Gastrocnemius medialis (tissue), 4 donors: ENCODE results near the gene STARD7. TPM values are rescaled to one million over a fixed set of nuclear protein-coding genes. Genes with fewer than 3 reads are reported as not detected.

Experiments
- ATAC-seq, 2 donors: fragments of 150-250 bp; one replicate each; pipeline ENCODE4 v1.9.1; 2016
- DNase-seq, 2 donors: peaks; one replicate each; pipeline ENCODE4 v3.0.0-alpha.2; 2019
- H3K27ac ChIP-seq, 4 donors: fragments of 200-600 bp; sonication (generic); 1 replicate in 1 of 4; 2 replicates in 3 of 4; pipeline ENCODE4 v1.5.1; 2016 to 2018; ENCODE audit warnings: mild to moderate bottlenecking in 2 of 4, moderate library complexity in 1 of 4
- H3K27me3 ChIP-seq, 3 donors: fragments of 200-600 bp; sonication (generic) in 2 of 3; 1 replicate in 1 of 3; 2 replicates in 2 of 3; pipeline versions ENCODE4 v1.5.1 to v1.6.0; 2016 to 2019; ENCODE audit warnings: mild to moderate bottlenecking in 1 of 3, moderate library complexity in 1 of 3
- H3K36me3 ChIP-seq, 2 donors: fragments of 200-600 bp; sonication (generic) in 1 of 2; one replicate each; pipeline ENCODE4 v1.5.1; 2017 to 2018
- H3K4me1 ChIP-seq, 2 donors: fragments of 200-600 bp; sonication (generic) in 1 of 2; one replicate each; pipeline ENCODE4 v1.5.1; 2016 to 2017; ENCODE audit warnings: mild to moderate bottlenecking in 2 of 2
- H3K4me3 ChIP-seq, 4 donors: fragments of 200-600 bp; sonication (generic) in 3 of 4; 1 replicate in 1 of 4; 2 replicates in 3 of 4; pipeline ENCODE4 v1.5.1; 2016 to 2019; ENCODE audit warnings: mild to moderate bottlenecking in 2 of 4
- H3K9me3 ChIP-seq, 3 donors: fragments of 200-600 bp; sonication (generic) in 2 of 3; 1 replicate in 1 of 3; 2 replicates in 2 of 3; pipeline ENCODE4 v1.5.1; 2016 to 2019
- POLR2A ChIP-seq, 2 donors: fragments of 450-650 bp; IDR thresholded peaks; one replicate each; pipeline ENCODE4 v1.6.1; 2017; ENCODE audit warnings: antibody characterized with exemption in 2 of 2, mild to moderate bottlenecking in 2 of 2, moderate library complexity in 2 of 2
- in situ Hi-C, 4 donors: fragments of 200-750 bp; cut with MboI; loops; one replicate each; pipeline versions ENCODE4 v1.15.0 to v1.8.0; 2017; ENCODE audit warnings: low sequenced_read_pairs in 4 of 4
- intact Hi-C: fragments of 100-400 bp; cut with DNase I; formaldehyde crosslinking; loops from one replicate; pipeline ENCODE4 v1.15.1; 2023; ENCODE audit warnings: low total_unique reads
- total RNA-seq, 4 donors: library from RNA; depleted of rRNA; stranded (reverse); fragments of >200 nt; gene quantifications; one replicate each; pipeline versions ENCODE4 v1.1.0 to v1.2.3, GENCODE V29; 2016
- TF ChIP-seq, protein P1 (sequence below), 5 experiments: fragments of 450-650 bp in 3 of 5; fragments of 200-600 bp in 2 of 5; sonication (generic) in 2 of 5; IDR thresholded peaks in 4 of 5; conservative IDR thresholded peaks in 1 of 5; 1 replicate in 4 of 5; 2 replicates in 1 of 5; pipeline ENCODE4 v1.5.1; 2016 to 2019; ENCODE audit warnings: antibody characterized with exemption in 5 of 5, mild to moderate bottlenecking in 3 of 5, moderate library complexity in 3 of 5

STARD7 gene
- total RNA-seq, 4 donors from 2014 or later, result 237 to 512 (median 313) TPM

- Histone ChIP-seq H3K27me3 (no peaks in the 10 kb centered on the region), H3K9me3 (no peaks in the 10 kb centered on the region), H3K4me3 (no peak overlapping the region), H3K4me1 (peaks cover 0 to 7% of the 10 kb centered on the region in 2 donors), H3K27ac (no peak overlapping the region), H3K36me3 (no peaks in the 10 kb centered on the region)
- DNase-seq (no peak), ATAC-seq (no peak)
- intact Hi-C loops, result loop anchor here (10.0 kb wide), 2 partner anchors 146 to 176 kb away; partner anchors contain the start of gene ANKRD36C
- TF ChIP-seq POLR2A (IDR thresholded peaks at IDR 0.05), result no peak
- TF ChIP-seq, protein P1, sequence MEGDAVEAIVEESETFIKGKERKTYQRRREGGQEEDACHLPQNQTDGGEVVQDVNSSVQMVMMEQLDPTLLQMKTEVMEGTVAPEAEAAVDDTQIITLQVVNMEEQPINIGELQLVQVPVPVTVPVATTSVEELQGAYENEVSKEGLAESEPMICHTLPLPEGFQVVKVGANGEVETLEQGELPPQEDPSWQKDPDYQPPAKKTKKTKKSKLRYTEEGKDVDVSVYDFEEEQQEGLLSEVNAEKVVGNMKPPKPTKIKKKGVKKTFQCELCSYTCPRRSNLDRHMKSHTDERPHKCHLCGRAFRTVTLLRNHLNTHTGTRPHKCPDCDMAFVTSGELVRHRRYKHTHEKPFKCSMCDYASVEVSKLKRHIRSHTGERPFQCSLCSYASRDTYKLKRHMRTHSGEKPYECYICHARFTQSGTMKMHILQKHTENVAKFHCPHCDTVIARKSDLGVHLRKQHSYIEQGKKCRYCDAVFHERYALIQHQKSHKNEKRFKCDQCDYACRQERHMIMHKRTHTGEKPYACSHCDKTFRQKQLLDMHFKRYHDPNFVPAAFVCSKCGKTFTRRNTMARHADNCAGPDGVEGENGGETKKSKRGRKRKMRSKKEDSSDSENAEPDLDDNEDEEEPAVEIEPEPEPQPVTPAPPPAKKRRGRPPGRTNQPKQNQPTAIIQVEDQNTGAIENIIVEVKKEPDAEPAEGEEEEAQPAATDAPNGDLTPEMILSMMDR (IDR thresholded peaks at IDR 0.05 in 4 of 5, conservative IDR thresholded peaks at IDR 0.05 in 1 of 5), result no peak
- in situ Hi-C loops, result loop anchor here in 1 of 4 donors (10.0 kb wide), 1 partner anchor 146 kb away; no protein-coding TSS in a partner anchor
Observed at GRCh38 chr2:96170626-96171025, 38.0 kb downstream of the STARD7 start.

- in situ Hi-C loops, result loop anchor here in 1 of 4 donors (10.0 kb wide), 1 partner anchor 145 kb away; no protein-coding TSS in a partner anchor
- no peaks in the 10 kb centered on the region for H3K27me3 ChIP-seq
- H3K4me3 ChIP-seq, result no peak overlapping the region
- no peak for ATAC-seq
- intact Hi-C loops, result loop anchor here (10.0 kb wide), 2 partner anchors 145 to 175 kb away; partner anchors contain the start of gene ANKRD36C
- no peak for DNase-seq
- H3K4me1 ChIP-seq, result peaks cover 0 to 5% of the 10 kb centered on the region in 2 donors
- no peak for TF ChIP-seq POLR2A (IDR thresholded peaks at IDR 0.05)
- TF ChIP-seq, protein P1 (IDR thresholded peaks at IDR 0.05 in 4 of 5, conservative IDR thresholded peaks at IDR 0.05 in 1 of 5), result no peak
- no peaks in the 10 kb centered on the region for H3K9me3 ChIP-seq
- no peak overlapping the region for H3K27ac ChIP-seq
- H3K36me3 ChIP-seq, result no peaks in the 10 kb centered on the region
Observed at GRCh38 chr2:96169868-96170507, 38.6 kb downstream of the STARD7 start.

GRCh38 chr2:96167407-96168013, 41.1 kb downstream of the STARD7 start:
- H3K4me3 ChIP-seq, result no peak overlapping the region
- ATAC-seq (no peak), DNase-seq (no peak)
- intact Hi-C loops, result no loop called here
- TF ChIP-seq POLR2A (IDR thresholded peaks at IDR 0.05), result no peak
- TF ChIP-seq, protein P1 (IDR thresholded peaks at IDR 0.05 in 4 of 5, conservative IDR thresholded peaks at IDR 0.05 in 1 of 5), result no peak
- H3K27ac ChIP-seq, result no peak overlapping the region
- in situ Hi-C loops, result no loop called here
- no peaks in the 10 kb centered on the region for H3K27me3 ChIP-seq
- no peaks in the 10 kb centered on the region for H3K36me3 ChIP-seq
- no peaks in the 10 kb centered on the region for H3K4me1 ChIP-seq
- no peaks in the 10 kb centered on the region for H3K9me3 ChIP-seq

- H3K27ac ChIP-seq, result no peak overlapping the region
- no peaks in the 10 kb centered on the region for H3K36me3 ChIP-seq
- DNase-seq (no peak), ATAC-seq (no peak)
- intact Hi-C loops (no loop called here), in situ Hi-C loops (no loop called here)
- TF ChIP-seq, protein P1 (IDR thresholded peaks at IDR 0.05 in 4 of 5, conservative IDR thresholded peaks at IDR 0.05 in 1 of 5), result no peak
- no peak for TF ChIP-seq POLR2A (IDR thresholded peaks at IDR 0.05)
- H3K27me3 ChIP-seq, result no peaks in the 10 kb centered on the region
- no peaks in the 10 kb centered on the region for H3K9me3 ChIP-seq
- no peaks in the 10 kb centered on the region for H3K4me1 ChIP-seq
- no peak overlapping the region for H3K4me3 ChIP-seq
Observed at GRCh38 chr2:96164459-96165184, 44.0 kb downstream of the STARD7 start.
